HAP-1 (cell line): ENCODE data around the gene JAKMIP2.
A peak's percentile ranks its signal among the peaks of the same experiment; 100 is the strongest.

ENCODE experiments used
- DNase-seq, 2 experiments: peaks; one replicate each; pipeline ENCODE4 v3.0.0-alpha.2; 2016 to 2020; ENCODE audit warnings: low spot score in 2 of 2
- H3K27me3 ChIP-seq: fragments of 250-450 bp; sonication (Bioruptor Pico); 2 replicates; pipeline ENCODE4 v1.5.1; 2020; ENCODE audit warnings: low read depth, mild to moderate bottlenecking, moderate library complexity
- H3K36me3 ChIP-seq: fragments of 250-450 bp; sonication (Bioruptor Pico); replicated peaks from 2 replicates; pipeline ENCODE4 v1.5.1; 2020; ENCODE audit warnings: mild to moderate bottlenecking
- H3K4me1 ChIP-seq: fragments of 250-450 bp; sonication (Bioruptor Pico); 2 replicates; pipeline ENCODE4 v1.5.1; 2020; ENCODE audit warnings: mild to moderate bottlenecking
- H3K4me3 ChIP-seq: fragments of 250-450 bp; sonication (Bioruptor Pico); 2 replicates; pipeline ENCODE4 v1.5.1; 2020; ENCODE audit warnings: mild to moderate bottlenecking, moderate library complexity
- H3K9me3 ChIP-seq: fragments of 250-450 bp; sonication (Bioruptor Pico); 2 replicates; pipeline ENCODE4 v1.5.1; 2020; ENCODE audit warnings: mild to moderate bottlenecking, moderate library complexity
- in situ Hi-C: fragments of 300-500 bp; cut with MboI; formaldehyde crosslinking; loops from 3 replicates; pipeline ENCODE4 v1.14.3; 2020; ENCODE audit warnings: low sequenced_read_pairs, inconsistent platforms, mixed read lengths

JAKMIP2 gene

DNA sequence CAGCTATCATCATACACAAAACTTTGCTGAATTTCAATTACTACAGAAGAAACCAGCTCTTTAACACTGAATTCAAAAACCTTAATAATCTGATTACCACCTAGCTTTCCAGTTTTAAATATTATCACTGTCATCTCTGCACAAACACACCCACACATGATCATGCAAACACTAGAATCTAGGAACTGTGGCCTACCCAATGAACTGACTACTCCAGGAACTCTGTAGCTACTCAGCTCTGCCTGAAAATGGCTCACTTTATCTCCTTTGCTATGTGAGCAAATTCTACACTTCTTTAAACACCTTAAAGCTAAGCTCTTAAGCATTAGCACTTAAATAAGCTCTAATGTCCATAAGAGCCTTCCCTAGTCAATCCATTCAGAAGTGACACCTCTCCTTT, 149.4 kb downstream of the JAKMIP2 start:
- Histone ChIP-seq H3K27me3 (peaks cover 6% of the 10 kb centered on the region), H3K9me3 (no peaks in the 10 kb centered on the region), H3K4me1 (no peaks in the 10 kb centered on the region), H3K4me3 (no peak overlapping the region), H3K36me3 (no peaks in the 10 kb centered on the region)
- peak in 1 of 2 experiments; percentile 26 for DNase-seq
- in situ Hi-C loops: no loop called here

DNA sequence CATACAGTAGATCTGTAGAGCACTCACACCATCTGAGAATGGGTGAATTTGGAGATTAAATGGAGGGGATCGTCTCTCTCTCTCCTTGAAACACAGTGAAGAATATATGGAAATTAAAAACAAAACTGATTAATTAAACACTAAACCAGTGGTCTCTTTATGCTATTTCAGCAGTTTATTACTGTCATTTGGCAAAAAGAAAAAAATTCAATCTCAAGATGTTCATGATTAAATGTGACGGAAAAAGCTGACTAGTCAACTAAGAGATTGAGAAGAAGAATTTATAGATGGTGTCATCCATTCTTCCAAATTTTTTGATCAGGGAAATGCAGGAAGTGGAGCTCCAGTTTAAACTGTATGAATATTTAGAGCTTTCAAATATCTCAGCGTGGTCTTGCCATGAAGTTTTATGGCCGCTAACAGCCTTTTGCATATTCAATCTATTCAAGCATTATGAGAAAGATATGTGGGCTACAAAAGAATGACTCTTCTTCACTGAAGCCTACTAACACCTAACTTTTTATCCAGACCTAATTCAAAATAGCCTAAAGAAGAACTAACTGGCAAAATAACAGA, 151.0 kb downstream of the JAKMIP2 start:
- Histone ChIP-seq H3K4me3 (no peak overlapping the region), H3K36me3 (no peaks in the 10 kb centered on the region), H3K4me1 (no peaks in the 10 kb centered on the region), H3K27me3 (peaks cover 6% of the 10 kb centered on the region), H3K9me3 (no peaks in the 10 kb centered on the region)
- no peak for DNase-seq
- in situ Hi-C loops: no loop called here

DNA sequence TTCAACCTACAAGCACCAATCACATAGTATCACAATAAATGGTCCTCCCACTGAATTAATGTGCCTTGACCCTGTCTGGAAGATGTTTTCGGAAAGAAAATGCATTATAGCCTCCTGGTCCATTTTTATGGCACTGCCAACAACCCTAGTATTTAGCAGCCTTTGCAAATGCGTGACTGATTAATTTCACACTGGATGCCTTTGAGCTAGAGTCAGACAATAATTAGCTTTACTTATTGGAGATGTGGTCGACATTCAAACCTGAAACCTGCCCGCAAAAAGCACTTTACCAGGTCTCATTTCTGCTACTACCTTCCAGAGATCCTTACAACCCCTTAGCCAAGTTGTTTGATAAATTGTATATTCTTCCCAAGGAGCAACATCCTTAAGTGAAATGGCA, 153.3 kb downstream of the JAKMIP2 start:
- H3K36me3 ChIP-seq: no peaks in the 10 kb centered on the region
- in situ Hi-C loops: loop anchor here (10.0 kb wide), 1 partner anchor 196 kb away; no protein-coding TSS in a partner anchor
- no peaks in the 10 kb centered on the region for H3K9me3 ChIP-seq
- H3K4me3 ChIP-seq: no peak overlapping the region
- DNase-seq: no peak
- H3K4me1 ChIP-seq: no peaks in the 10 kb centered on the region
- H3K27me3 ChIP-seq: peaks cover 6% of the 10 kb centered on the region

DNA sequence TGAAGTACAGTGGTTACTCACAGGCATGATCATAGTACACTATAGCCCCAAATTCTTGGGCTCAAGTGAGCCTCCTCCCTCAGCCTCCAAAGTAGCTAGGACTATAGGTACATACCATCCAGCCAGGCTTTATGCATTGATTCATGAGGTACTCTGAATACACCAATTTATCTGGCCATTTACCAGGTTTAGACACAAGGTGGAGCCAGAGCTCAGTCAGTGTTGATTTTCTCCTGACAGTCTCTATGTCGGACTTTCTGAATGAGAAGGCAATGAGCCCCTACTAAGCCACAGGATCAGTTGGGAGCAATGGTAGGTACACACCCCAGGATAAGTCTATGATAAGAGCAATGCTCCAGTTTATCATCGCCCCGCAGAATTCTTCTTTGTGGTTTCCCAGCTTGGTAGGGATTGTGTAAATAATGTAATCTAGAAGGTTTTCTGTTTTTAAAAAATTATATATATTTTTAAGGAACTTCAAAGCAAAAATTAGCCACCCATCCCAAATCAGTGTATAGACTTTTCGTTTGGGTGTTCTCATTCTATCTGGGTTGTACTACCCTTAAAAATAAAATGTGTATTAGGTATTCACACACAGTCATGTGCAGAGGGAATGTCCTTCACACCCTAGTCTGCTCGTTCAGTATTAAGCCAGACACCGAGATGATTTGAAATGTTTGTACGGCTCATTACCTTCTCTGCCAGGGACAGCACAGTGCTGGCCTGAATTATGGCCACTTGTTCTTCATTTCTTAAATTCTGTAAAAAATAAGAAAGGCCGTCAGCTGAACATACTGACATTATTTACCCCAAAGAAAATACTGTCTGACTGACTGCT, 154.3 kb downstream of the JAKMIP2 start:
- in situ Hi-C loops: loop anchor here (10.0 kb wide), 1 partner anchor 197 kb away; no protein-coding TSS in a partner anchor
- H3K4me3 ChIP-seq: no peak overlapping the region
- no peaks in the 10 kb centered on the region for H3K4me1 ChIP-seq
- H3K9me3 ChIP-seq: no peaks in the 10 kb centered on the region
- peaks cover 6% of the 10 kb centered on the region for H3K27me3 ChIP-seq
- no peaks in the 10 kb centered on the region for H3K36me3 ChIP-seq
- peak; percentile 68 to 77 for DNase-seq

DNA sequence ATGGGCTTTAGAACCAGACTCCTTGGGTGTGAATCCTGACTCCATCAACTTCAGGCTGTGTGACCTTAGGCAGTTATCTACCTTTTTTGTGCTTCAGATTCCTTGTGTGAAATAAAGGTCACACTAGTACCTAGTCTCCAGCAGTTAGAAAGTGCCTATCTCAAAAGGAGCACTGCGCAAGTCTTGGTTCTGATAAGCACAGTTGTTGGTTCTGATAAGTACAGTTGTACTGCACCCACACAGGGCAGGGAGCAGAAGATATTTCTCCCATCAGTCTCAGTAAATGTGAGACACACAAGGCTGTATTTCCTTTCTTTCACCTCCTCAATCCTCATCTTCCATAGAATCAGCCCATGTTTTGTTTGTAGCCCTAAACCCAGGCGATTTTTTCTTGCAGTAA, 156.1 kb downstream of the JAKMIP2 start:
- no peak for DNase-seq
- H3K36me3 ChIP-seq: no peaks in the 10 kb centered on the region
- peaks cover 6% of the 10 kb centered on the region for H3K27me3 ChIP-seq
- no peaks in the 10 kb centered on the region for H3K4me1 ChIP-seq
- H3K9me3 ChIP-seq: no peaks in the 10 kb centered on the region
- no peak overlapping the region for H3K4me3 ChIP-seq
- in situ Hi-C loops: loop anchor here (10.0 kb wide), 1 partner anchor 198 kb away; no protein-coding TSS in a partner anchor

DNA sequence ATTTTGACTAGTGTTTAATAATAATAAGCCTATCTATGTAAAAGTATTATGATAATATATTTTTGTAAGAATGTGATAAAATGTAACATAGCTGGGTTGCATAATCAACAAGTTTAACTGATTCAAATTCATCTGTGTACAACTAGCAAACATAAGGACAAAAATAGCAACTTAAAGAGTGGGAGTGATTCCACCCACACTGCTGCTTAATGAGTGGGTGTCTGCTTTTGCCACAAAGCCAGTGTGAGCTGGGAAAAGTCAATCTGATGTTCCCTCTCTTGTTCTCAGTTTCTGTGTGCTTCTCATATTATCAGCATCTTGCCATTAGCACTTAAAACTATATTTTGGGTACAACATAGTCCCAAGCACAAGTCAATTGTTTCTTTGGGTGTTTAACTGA, 161.5 kb downstream of the JAKMIP2 start:
- Histone ChIP-seq H3K36me3 (no peaks in the 10 kb centered on the region), H3K9me3 (no peaks in the 10 kb centered on the region), H3K27me3 (no peaks in the 10 kb centered on the region), H3K4me1 (no peaks in the 10 kb centered on the region), H3K4me3 (no peak overlapping the region)
- DNase-seq: no peak
- in situ Hi-C loops: loop anchor here (10.0 kb wide), 1 partner anchor 204 kb away; no protein-coding TSS in a partner anchor

DNA sequence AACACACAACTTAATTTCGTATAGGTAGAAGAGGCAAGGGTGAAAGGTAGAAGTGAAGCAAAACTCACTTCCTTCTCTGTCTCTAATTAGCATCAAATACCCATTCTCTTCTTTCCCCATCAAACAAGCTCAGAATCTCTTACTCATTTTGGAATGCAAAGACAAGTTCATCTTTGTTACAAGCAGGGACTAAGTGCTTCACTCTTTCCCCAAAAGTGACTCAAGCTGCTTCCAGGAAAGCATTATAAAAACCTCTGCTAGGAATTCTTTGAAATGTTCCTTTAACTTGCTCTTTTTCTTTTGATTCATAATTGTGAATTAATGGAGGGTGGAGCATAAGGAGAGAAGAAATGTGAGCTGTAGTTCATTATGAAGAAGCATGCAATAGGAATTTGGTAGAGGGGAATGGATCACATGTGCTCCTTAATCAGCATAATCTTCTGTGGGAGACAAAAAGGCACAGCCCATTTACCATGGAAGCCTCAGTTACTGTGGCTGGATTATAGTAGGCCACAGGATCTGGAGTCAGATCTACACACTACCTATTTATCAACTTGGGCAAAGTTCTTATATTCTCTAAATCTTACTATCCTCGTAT, 163.1 kb downstream of the JAKMIP2 start:
- Histone ChIP-seq H3K4me3 (no peak overlapping the region), H3K4me1 (no peaks in the 10 kb centered on the region), H3K36me3 (no peaks in the 10 kb centered on the region), H3K27me3 (no peaks in the 10 kb centered on the region), H3K9me3 (no peaks in the 10 kb centered on the region)
- in situ Hi-C loops: no loop called here
- DNase-seq: no peak

DNA sequence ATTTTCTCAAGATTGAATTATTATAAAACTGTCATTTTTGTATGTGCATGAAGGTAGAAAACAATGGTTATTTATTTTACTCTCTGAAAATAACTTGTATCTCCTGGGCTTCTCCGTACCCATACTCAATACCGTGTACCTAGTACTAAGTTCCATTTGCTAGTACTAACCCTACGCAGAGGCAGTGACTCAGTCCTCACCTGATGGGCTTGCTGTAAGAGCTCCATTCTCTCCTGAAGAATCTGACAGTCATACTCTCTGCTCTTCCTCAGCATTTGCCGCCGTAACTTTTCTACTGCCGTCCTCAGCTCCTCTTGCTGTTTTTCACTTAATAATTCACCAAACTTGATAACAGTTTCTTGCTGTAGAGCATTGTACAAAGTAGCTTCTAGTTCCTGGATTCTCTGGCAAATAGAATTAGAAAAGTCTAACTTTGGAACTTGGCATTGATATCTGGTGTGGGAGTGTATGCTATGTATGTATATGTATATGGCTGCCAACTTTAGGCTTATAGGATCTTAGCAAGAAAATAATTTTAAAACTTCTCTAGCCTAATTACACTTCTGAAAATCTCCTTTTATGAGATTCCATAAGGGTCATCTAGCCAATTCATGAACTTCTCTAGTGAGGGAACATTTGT, 164.7 kb downstream of the JAKMIP2 start:
- in situ Hi-C loops: no loop called here
- DNase-seq: no peak
- no peaks in the 10 kb centered on the region for H3K36me3 ChIP-seq

DNA sequence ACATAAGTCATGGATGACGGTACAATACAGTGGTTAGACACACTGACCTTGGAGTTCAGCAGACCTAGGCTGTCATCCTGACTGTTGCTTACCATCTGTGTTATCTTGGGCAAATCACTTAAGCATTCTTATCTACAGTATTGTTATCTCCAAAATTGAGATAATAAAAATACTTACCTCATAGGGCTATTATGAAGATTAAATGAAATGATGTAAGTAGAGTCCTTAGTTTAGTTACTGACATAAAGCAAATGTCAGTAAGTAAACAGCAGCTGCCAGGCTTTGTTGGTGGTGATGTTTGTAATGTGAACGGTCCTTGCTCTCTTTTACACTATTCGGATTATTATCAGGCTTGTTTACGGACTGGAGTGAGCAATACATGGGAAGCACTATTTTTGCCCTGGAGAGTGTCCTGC, 165.3 kb downstream of the JAKMIP2 start:
- H3K36me3 ChIP-seq: no peaks in the 10 kb centered on the region
- H3K4me3 ChIP-seq: no peak overlapping the region
- H3K4me1 ChIP-seq: no peaks in the 10 kb centered on the region
- in situ Hi-C loops: no loop called here
- no peaks in the 10 kb centered on the region for H3K9me3 ChIP-seq
- H3K27me3 ChIP-seq: peaks cover 6% of the 10 kb centered on the region
- DNase-seq: no peak

More for the DNA sequence above, 164.7 kb downstream of the JAKMIP2 start:
- Histone ChIP-seq H3K4me1 (no peaks in the 10 kb centered on the region), H3K27me3 (peaks cover 6% of the 10 kb centered on the region; the same call in 1 of the 2 replicates), H3K9me3 (no peaks in the 10 kb centered on the region), H3K4me3 (no peak overlapping the region)

DNA sequence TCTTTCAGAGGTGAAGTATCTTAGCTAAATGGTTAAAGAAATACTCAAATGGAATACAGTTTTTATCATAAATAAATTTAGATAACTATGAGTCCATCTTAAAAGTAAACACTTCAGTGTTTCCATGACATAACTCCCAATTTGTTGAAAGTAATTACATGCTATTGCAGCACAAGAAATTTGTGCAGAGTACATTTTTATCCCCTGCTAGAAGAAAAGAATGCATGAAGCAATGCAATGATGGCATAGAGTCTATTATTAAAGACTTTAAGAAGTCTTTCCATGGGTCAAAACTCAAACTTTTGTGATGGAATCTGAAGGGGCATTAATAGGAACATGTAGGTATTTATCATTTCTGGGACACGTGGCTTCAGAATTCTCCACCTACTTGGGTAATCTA, 166.1 kb downstream of the JAKMIP2 start:
- Histone ChIP-seq H3K9me3 (no peaks in the 10 kb centered on the region), H3K4me3 (no peak overlapping the region), H3K36me3 (no peaks in the 10 kb centered on the region), H3K4me1 (no peaks in the 10 kb centered on the region), H3K27me3 (peaks cover 6% of the 10 kb centered on the region)
- in situ Hi-C loops: no loop called here
- DNase-seq: no peak

DNA sequence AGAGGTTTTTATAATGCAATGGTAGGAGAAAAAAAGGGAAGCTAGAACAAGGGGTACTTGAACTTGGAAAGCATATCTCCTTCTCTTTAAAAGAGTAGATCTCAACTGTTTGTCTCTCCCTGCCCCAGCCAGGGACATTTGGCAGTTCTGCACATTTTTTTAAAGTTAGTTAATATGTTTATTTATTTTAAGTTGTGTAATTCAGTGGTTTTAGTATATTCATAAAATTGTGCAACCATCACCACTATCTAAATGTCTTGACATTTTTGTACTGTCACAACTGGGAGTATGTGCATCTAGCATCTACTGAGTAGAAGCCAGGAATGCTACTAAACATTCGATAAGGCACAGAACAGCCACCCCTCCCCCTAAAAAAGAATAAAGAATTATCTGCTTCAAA, 169.2 kb downstream of the JAKMIP2 start:
- no peak for DNase-seq
- no peak overlapping the region for H3K4me3 ChIP-seq
- no peaks in the 10 kb centered on the region for H3K4me1 ChIP-seq
- in situ Hi-C loops: no loop called here
- H3K36me3 ChIP-seq: no peaks in the 10 kb centered on the region
- peaks cover 6% of the 10 kb centered on the region for H3K27me3 ChIP-seq
- H3K9me3 ChIP-seq: no peaks in the 10 kb centered on the region

DNA sequence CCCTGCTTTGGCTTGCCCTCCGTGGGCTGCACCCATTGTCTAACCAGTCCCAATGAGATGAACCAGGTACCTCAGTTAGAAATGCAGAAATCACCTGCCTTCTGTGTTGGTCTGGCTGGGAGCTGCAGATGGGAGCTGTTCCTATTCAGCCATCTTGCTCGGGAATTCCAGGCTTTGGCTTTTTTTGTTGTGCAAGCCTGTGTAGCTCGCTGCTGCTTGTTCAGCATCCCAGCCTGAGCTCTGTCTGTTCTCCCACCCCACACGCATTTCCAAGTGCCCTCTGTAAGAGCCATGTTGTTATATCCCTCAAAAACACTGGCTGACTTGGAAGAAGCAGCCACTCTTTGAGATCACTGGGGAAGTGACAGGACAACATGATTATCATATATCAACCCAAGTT, 171.0 kb downstream of the JAKMIP2 start:
- no peak for DNase-seq
- H3K9me3 ChIP-seq: no peaks in the 10 kb centered on the region
- H3K4me1 ChIP-seq: no peaks in the 10 kb centered on the region
- peaks cover 6% of the 10 kb centered on the region for H3K27me3 ChIP-seq
- in situ Hi-C loops: no loop called here
- H3K36me3 ChIP-seq: no peaks in the 10 kb centered on the region
- no peak overlapping the region for H3K4me3 ChIP-seq

DNA sequence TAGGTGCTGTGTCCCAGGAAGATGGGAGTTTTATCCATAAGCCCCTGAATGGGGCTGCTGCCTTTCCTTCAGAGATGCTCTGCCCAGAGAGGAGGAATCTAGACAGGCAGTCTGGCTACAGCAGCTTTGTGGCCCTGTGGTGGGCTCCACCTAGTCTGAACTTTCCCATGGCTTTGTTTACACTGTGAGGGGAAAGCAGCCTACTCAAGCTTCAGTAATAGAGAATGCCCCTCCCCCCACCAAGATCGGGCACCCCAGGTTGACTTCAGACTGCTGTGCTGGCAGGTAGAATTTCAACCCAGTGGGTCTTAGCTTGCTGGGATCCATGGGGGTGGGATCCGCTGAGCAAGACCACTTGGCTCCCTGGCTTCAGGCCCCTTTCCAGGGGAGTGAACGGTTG, 171.7 kb downstream of the JAKMIP2 start:
- Histone ChIP-seq H3K4me3 (no peak overlapping the region), H3K9me3 (no peaks in the 10 kb centered on the region), H3K27me3 (peaks cover 6% of the 10 kb centered on the region), H3K36me3 (no peaks in the 10 kb centered on the region), H3K4me1 (no peaks in the 10 kb centered on the region)
- in situ Hi-C loops: no loop called here
- DNase-seq: no peak

DNA sequence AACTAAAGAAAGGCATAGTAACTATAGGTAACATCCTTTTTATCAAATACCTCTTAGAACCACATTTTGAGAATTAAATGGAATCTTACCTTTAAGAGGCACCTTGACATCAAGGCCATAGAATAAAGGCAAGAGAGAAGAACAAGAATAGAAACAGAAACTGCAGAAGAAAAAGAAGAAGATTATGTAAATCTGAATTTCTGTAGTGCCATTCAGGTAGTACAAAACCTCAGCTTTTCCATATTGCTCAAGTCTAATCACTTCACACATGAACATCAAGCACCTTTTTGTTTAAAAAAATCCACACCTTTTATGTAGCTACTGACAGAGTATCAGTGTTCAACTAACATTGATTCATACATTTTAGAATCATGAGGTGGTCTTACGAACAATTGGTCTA, 180.9 kb downstream of the JAKMIP2 start:
- Histone ChIP-seq H3K9me3 (no peaks in the 10 kb centered on the region), H3K27me3 (peaks cover 8% of the 10 kb centered on the region; the same call in 1 of the 2 replicates), H3K4me1 (no peaks in the 10 kb centered on the region), H3K4me3 (no peak overlapping the region), H3K36me3 (no peaks in the 10 kb centered on the region)
- in situ Hi-C loops: no loop called here
- DNase-seq: no peak
